Omental fat pad (tissue), 4 donors: ENCODE measurements around the gene MOB3A. TPM values are rescaled to one million over a fixed set of nuclear protein-coding genes. Genes with fewer than 3 reads are reported as not detected.

Experiments used
- ATAC-seq: fragments of 150-250 bp; one replicate; pipeline ENCODE4 v1.9.1; 2016; ENCODE audit warnings: mild to moderate bottlenecking, moderate library complexity; ENCODE audit not compliant: low FRiP score
- DNase-seq: peaks from one replicate; pipeline ENCODE4 v3.0.0-alpha.2; 2019; ENCODE audit warnings: low spot score
- total RNA-seq, 4 donors: library from RNA; depleted of rRNA; stranded (reverse); fragments of >200 nt; gene quantifications; one replicate each; pipeline ENCODE4 v1.1.0, GENCODE V29; 2016
- TF ChIP-seq, protein P1 (sequence below), 3 donors: fragments of 450-650 bp; IDR thresholded peaks; one replicate each; pipeline ENCODE4 v1.5.1; 2016 to 2017; ENCODE audit warnings: antibody characterized with exemption in 3 of 3, mild to moderate bottlenecking in 3 of 3, moderate library complexity in 2 of 3

The MOB3A gene
- total RNA-seq, 4 donors from 2014 or later, result 29.7 to 51.7 (median 44.8) TPM

DNA sequence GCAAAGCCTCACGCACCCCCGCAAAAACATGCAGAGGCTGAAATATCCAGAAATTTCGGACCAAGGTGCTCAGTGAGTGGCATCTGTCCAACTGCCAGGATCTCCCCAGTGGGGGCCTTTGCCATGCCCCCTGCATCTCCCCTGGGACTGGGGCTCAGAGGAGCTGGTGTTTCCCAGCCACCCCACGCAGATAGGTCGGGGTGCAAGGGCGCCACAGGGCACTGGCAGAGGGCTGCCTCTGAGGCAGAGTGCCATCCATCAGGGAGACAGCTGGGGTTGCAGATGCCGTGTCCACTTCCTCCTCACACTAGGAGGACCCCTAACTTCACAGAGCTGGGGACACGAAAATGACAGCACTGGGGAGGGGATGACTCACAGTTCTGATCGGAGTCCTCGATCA lies 26.9 kb upstream of the MOB3A start:
- TF ChIP-seq, protein P1, sequence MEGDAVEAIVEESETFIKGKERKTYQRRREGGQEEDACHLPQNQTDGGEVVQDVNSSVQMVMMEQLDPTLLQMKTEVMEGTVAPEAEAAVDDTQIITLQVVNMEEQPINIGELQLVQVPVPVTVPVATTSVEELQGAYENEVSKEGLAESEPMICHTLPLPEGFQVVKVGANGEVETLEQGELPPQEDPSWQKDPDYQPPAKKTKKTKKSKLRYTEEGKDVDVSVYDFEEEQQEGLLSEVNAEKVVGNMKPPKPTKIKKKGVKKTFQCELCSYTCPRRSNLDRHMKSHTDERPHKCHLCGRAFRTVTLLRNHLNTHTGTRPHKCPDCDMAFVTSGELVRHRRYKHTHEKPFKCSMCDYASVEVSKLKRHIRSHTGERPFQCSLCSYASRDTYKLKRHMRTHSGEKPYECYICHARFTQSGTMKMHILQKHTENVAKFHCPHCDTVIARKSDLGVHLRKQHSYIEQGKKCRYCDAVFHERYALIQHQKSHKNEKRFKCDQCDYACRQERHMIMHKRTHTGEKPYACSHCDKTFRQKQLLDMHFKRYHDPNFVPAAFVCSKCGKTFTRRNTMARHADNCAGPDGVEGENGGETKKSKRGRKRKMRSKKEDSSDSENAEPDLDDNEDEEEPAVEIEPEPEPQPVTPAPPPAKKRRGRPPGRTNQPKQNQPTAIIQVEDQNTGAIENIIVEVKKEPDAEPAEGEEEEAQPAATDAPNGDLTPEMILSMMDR (IDR thresholded peaks at IDR 0.05), result no peak
- no peak for ATAC-seq
- no peak for DNase-seq

DNA sequence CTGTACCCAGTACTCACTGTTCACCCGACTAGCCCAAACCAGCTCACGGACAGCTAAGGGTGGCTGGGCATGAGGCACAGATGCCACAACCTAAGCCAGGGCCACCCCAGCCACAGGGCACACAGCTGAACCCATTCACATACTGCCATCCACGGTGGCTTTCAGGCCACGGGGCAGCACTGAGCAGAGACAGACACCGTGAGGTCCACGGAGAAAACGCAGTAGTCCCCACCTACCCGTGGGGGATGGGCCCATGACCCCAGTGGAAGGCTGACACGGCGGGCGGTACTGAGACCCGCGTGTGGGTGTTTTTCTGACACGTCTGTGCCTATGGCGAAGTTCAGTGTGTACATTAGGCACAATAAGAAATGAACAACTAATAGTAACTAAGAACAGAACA lies 26.1 kb upstream of the MOB3A start:
- TF ChIP-seq, protein P1 (IDR thresholded peaks at IDR 0.05), result no peak
- ATAC-seq (no peak), DNase-seq (no peak)

DNA sequence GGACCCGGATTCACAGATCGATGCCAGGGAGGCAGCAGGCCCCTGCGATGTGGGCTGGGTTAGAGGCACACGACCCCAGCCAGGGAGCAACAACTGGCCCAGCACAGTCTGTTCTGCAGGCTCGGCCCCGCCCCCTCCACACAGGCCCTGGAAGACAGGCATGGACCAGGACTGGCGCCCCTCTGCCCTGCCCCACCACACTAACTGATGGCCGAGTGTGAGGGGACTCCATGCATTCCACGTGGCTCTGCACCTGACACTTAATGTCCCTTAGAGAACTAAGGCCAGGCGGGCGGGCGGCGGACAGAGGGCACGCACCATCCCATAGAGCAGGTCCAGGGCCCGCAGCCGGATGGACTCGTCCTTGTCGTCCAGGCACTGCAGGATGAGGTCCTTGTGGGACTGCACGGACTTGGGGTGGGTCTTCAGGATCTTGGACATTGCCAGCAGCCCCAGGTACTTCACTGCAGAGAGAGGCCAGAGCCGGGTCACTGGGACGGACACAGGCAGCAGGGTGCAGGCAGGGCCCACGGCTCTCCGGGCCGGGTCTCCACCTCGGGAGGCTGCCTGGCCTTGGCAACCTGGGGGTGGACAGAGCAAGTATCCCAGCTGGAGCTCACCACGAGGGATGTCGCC lies 25.4 kb upstream of the MOB3A start:
- TF ChIP-seq, protein P1 (IDR thresholded peaks at IDR 0.05), result no peak
- no peak for ATAC-seq
- no peak for DNase-seq

DNA sequence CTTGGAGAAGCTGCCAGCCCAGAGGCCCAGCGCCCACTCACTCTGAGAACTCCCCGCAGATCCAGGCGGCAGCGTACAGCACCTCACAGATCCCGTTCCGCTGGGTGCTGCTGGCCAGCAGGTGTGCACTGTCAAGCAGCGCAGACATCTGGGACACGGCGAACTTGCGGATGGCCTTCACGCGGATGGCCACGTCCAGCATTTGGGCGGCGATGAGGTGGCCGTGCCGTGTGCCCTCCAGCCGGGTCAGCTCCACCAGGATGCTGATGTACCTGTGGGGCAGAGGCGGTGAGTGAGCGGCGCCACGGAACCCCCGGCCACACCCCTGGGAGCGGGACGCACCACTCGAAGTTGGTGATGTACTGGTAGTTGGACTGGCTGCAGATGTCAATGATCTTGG lies 24.7 kb upstream of the MOB3A start:
- no peak for ATAC-seq
- DNase-seq, result no peak
- TF ChIP-seq, protein P1 (IDR thresholded peaks at IDR 0.05), result no peak

DNA sequence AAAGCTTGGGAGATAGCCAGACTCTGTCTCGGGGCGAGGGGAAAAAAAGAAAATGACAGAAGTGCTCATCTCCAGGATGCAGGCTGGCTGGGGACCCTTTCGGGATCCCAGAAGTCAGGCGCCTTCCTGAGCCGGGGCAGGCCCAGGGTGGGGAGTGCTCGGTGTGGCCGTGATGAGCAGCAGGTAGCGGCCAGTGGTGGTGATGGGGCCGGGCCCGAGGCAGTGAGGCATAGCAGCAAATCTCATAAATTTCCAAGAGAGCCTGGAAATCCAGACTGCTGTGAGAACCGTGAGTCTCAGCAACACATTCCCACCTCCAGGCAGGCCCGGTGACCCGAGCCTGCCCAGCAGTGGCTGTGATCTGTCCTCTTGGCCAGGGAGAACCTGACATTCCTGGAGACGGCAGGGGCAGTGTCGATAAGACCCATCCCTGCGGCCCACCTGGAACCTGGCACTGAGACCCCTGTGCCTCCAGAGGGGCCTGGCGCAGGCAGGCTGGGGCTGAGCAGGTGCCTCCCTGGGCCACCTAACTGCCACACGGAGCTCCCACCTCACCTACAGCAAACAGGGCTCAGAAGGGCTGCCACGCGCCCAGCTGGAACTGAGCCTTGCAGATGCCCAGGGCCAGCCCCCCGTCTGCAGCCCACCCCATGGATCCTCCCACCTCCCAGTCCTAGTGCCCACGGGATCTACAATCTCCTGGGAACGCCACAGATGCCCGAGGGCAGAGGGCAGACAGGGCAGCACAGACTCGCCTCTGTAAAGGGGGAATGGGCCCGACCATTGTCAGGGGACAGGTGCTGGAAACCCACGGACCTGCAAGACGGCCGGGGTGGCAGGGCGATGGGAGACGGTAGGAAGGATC lies 24.0 kb upstream of the MOB3A start:
- no peak for DNase-seq
- ATAC-seq, result no peak
- TF ChIP-seq, protein P1 (IDR thresholded peaks at IDR 0.05), result no peak

DNA sequence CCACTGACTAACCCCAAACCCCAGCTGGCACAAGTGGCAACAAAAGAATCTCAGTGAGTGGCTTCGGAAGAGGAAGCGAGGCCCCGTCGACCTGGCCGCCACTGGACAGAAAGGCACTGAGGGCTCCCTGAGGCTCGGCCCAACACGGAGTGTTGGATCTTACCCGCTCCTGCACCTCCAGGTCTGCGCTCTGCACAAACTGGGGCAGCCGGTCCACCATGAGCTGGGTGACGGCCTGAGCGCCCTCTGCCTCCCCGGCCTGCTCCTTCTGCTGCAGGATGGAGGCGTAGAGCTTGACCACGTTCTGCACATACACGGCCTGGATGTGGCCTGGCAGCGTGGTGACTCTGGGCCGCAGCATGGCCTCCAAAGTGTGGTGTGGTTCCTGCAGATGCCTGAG lies 22.3 kb upstream of the MOB3A start:
- TF ChIP-seq, protein P1 (IDR thresholded peaks at IDR 0.05), result no peak
- ATAC-seq, result no peak
- no peak for DNase-seq
